GM12878 (cell line): Measurements from ENCODE around the gene ELAVL1.

Source experiments
- BMI1 ChIP-seq: fragments of 450-650 bp; IDR thresholded peaks from 2 replicates; pipeline ENCODE4 v1.6.1; 2016; ENCODE audit warnings: mild to moderate bottlenecking, moderate library complexity, borderline replicate concordance
- CHD2 ChIP-seq: IDR thresholded peaks from 2 replicates; pipeline ENCODE4 v1.6.1; 2011; ENCODE audit warnings: low read depth, low read length, improper control_type of control experiment, borderline replicate concordance
- EZH2 ChIP-seq: IDR thresholded peaks from 2 replicates; pipeline ENCODE4 v1.6.1; 2012; ENCODE audit warnings: low read depth, mild to moderate bottlenecking, control low read depth, inconsistent platforms, low read length, borderline replicate concordance; ENCODE audit not compliant: control insufficient read depth
- FOS ChIP-seq: IDR thresholded peaks from 3 replicates; pipeline ENCODE4 v1.6.1; 2011; ENCODE audit warnings: borderline replicate concordance; ENCODE audit not compliant: insufficient read length; ENCODE audit errors: extremely low read depth
- MXI1 ChIP-seq: fragments of 150-350 bp; IDR thresholded peaks from 2 replicates; pipeline ENCODE4 v1.6.1; 2011; ENCODE audit warnings: low read depth, mild to moderate bottlenecking, inconsistent platforms, low read length, improper control_type of control experiment
- MYC ChIP-seq: IDR thresholded peaks from 2 replicates; pipeline ENCODE4 v1.6.1; 2011; ENCODE audit warnings: mild to moderate bottlenecking, low read length, moderate library complexity, inconsistent platforms; ENCODE audit not compliant: insufficient read depth, insufficient replicate concordance, insufficient read length, severe bottlenecking
- NFXL1 ChIP-seq: fragments of 450-650 bp; IDR thresholded peaks from 2 replicates; pipeline ENCODE4 v1.6.1; 2017; ENCODE audit warnings: antibody characterized with exemption, mild to moderate bottlenecking, borderline replicate concordance
- TF ChIP-seq, protein P1 (sequence below), 3 experiments: IDR thresholded peaks in 2 of 3; conservative IDR thresholded peaks in 1 of 3; 2 replicates each; pipeline ENCODE4 v1.5.1; 2011; ENCODE audit warnings: low read depth in 3 of 3, low read length in 3 of 3, mild to moderate bottlenecking in 3 of 3, control low read depth in 2 of 3, moderate library complexity in 2 of 3, inconsistent platforms in 1 of 3, mixed read lengths in 1 of 3; ENCODE audit not compliant: control insufficient read depth in 2 of 3, insufficient read depth in 1 of 3; ENCODE audit errors: extremely low read depth in 1 of 3
- TF ChIP-seq, protein P2 (sequence below): IDR thresholded peaks from 2 replicates; pipeline ENCODE4 v1.6.1; 2012; ENCODE audit warnings: low read depth, low read length, improper control_type of control experiment

DNA sequence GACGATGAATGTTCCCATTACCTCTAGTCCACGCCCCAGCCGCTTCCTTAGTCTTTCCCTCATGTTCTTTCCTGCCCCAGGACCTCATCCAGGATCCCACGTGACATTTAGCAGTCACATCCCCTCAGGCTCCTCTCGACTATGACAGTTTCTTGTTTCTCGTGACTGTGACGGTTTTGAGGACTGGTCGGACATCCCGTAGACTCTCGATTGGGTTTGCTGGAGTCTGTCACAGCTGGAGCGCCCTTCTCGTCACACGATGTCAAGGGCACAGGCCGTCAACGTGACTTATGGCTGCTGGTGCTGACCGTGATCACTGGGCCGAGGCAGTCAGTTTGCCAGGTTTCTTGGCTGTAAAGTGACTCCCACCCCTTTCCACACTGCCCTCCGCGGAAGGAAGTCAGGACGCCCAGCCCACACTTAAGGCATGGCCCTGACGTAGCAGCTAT is 22.8 kb downstream of the ELAVL1 start:
- TF ChIP-seq, protein P1, sequence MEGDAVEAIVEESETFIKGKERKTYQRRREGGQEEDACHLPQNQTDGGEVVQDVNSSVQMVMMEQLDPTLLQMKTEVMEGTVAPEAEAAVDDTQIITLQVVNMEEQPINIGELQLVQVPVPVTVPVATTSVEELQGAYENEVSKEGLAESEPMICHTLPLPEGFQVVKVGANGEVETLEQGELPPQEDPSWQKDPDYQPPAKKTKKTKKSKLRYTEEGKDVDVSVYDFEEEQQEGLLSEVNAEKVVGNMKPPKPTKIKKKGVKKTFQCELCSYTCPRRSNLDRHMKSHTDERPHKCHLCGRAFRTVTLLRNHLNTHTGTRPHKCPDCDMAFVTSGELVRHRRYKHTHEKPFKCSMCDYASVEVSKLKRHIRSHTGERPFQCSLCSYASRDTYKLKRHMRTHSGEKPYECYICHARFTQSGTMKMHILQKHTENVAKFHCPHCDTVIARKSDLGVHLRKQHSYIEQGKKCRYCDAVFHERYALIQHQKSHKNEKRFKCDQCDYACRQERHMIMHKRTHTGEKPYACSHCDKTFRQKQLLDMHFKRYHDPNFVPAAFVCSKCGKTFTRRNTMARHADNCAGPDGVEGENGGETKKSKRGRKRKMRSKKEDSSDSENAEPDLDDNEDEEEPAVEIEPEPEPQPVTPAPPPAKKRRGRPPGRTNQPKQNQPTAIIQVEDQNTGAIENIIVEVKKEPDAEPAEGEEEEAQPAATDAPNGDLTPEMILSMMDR (IDR thresholded peaks at IDR 0.05 in 2 of 3, conservative IDR thresholded peaks at IDR 0.05 in 1 of 3; ENCODE audit: control insufficient read depth in 2 of 3, extremely low read depth in 1 of 3, insufficient read depth in 1 of 3, low read depth in 3 of 3, low read length in 3 of 3): no peak
- TF ChIP-seq BMI1: no peak
- TF ChIP-seq MXI1: no peak
- TF ChIP-seq, protein P2, sequence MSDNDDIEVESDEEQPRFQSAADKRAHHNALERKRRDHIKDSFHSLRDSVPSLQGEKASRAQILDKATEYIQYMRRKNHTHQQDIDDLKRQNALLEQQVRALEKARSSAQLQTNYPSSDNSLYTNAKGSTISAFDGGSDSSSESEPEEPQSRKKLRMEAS: no peak
- TF ChIP-seq CHD2: no peak
- no peak for TF ChIP-seq MYC
- TF ChIP-seq FOS: no peak
- no peak for TF ChIP-seq EZH2
- no peak for TF ChIP-seq NFXL1
